GM18505 (cell line): ENCODE data around the gene PTPRN2.

Experiments used
- ATAC-seq: cut with Tn5 transposase; IDR thresholded peaks from one replicate; pipeline ENCODE4 v1.9.1; 2021; ENCODE audit not compliant: unreplicated experiment
- POLR2A ChIP-seq: IDR thresholded peaks from 4 replicates; pipeline ENCODE4 v1.6.1; 2011; ENCODE audit warnings: borderline replicate concordance; ENCODE audit not compliant: insufficient read depth, insufficient read length; ENCODE audit errors: extremely low read depth

The PTPRN2 gene

DNA sequence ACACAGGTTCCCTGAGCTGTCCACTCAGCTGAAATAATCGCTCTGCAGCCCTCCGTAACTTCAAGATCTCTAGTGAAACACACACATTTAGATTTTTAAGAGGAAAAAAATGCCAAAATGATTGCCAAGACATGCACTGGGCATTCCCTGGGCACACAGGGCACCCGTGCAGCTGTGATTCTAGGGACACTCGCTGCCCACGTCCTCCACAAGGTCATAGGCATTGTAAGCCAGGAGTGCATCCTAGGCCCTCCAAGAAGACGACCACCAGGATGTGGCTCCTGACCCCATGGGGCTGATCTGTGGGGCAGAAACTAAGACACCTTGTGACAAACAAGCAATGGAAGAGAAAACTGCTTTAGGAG lies 563.3 kb downstream of the PTPRN2 start:
- no peak for TF ChIP-seq POLR2A
- no peak for ATAC-seq

DNA sequence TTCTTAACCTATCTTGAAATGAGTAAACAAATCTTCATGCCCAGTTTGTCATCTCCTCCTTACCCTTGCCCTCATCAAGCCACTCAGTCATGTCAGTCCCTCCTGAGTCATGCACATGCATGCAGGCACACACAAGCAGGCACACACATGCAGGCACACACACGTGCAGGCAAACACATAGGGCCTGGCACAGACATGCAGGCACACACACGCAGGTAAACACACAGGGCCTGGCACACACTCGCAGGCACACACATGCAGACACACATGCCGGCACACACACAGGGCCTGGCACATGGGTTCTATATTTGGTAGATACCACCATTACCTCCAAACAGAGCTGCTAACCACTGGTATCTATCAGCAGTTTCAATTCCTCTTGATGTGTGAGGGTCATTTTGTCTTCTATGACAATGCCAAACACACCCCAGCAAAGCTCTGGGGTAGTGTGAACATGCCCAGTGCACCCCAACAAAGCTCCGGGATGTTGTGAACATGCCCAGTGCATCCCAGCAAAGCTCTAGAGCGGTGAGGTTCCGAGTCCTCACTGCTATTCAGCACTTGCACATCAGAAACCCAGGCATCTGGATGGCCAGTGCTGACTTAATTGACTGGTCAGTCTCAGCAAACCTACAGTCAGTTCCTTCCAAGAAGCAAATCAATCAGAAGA lies 563.8 kb downstream of the PTPRN2 start:
- TF ChIP-seq POLR2A = no peak

DNA sequence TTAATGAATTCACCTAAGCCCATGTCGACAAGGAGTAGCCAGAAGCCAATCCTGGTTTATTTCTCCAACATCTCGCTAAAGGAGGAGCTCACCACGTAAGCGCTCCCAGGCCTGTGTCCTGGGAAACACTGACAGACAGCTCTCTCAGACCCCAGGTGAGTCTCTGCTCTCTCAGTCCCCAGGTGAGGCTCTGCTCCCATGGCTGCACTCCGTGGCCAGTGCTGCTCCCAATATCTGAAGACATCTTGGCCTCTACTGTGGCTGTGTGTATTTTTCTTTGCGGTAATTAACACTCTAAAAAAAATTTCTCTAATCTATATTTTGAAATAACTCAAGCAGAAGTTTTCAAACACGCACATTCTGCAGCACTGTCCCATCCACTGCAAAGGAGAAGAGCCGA lies 564.5 kb downstream of the PTPRN2 start:
- ATAC-seq = no peak
- no peak for TF ChIP-seq POLR2A

More for the DNA sequence above, 563.8 kb downstream of the PTPRN2 start:
- ATAC-seq = no peak

DNA sequence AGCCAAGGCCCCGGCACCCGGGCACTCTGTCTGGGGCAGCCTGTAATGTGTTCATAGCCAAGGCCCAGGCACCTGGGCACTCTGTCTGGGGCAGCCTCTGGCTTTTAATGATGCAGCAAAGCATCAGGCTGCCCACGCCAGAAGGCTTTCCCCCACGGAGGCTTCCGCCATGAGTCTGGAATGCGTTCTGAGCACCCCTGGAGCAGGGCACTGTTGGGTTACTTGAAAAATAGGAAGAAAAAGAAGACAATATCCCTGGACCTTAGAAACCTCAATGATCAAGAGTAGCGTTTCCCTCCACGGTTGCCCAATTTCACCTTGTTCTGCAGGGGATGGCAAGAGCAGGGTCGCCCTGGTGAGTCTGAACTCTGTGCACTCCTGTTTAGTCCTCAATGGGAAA lies 565.0 kb downstream of the PTPRN2 start:
- no peak for TF ChIP-seq POLR2A
- no peak for ATAC-seq

DNA sequence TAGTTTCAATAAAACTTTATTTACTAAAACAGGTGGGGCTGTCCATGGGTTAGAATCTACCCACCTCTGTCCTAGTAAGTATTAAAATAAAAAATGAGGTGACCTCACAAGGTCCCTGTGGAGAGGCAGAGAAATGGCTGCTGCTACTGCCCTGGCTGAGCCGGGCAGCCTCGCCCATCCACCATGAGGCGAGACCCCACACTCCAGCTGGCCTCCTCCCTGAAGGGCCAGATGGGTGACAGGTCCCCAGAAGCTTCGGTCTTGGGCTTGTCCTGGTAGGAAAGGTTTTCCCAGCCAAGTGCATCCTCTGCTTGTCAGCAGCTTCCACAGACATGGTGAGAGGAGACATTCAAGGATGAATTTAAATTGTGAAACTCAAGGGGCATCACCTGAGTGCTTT lies 565.8 kb downstream of the PTPRN2 start:
- TF ChIP-seq POLR2A = no peak

DNA sequence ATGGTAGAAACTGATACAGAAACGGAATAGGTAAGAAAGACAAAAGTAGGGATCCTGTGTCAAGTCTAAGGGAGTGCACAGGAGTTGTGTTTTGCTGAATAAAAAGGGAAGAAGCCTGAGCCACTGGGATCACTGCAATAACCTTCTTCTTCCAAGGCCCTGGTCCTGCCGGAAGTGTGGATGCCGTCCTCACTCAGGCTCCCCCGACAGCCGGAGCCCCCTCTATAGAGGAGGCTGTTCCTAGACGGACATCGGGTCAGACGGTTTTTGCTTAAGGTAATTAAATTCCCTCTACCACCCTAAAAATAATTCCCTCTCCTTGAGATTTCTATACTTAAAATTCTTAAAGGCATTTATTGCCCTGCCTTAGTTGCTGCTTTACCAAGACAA lies 566.9 kb downstream of the PTPRN2 start:
- ATAC-seq = no peak
- no peak for TF ChIP-seq POLR2A

More for the DNA sequence above, 565.8 kb downstream of the PTPRN2 start:
- no peak for ATAC-seq

DNA sequence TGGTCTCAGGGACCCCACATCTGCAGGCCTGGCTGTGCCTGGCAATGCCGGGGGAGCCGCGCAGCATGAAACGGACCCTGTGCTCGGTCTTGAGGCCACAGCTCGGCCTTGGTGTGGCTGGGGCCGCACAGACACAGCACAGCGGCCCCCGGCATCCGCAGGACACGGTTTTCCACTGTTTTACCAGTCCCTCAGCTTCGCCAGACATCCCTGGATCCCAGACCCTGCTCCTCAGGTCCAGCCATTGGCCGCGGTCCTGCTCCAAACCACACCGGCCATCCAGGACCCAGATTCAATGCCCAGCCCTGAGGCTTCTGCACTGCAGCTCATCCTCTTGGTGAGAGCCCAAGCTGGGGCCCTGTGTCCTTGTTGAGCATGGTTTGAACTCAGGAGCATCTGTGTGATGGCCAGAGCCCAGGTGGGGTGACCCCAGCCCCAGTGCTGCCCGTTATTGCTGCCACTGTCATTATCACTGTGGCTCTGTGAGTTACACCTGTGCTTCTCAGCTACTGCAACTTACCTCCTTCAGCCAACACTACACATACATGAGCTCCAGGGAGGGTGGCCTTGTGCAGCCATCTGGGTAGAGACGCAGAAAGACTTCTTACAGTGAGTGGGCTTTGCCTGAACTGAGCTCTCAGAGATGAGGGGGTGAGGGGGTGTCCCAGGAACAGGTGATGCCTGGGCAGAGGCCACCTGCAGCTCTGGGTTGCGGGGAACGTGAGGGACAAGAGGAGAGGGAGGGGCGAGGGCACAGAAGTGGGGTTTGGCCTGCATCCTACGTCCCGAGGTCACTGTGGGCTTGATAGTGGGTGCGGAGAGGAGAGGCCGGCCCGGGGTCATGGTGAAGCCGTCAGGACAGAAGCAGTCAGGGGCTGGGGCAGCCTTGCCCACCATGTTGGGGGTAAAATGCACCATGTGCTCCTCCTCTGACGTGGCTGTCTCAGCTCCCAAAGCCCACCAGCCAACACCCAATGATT lies 567.6 kb downstream of the PTPRN2 start:
- TF ChIP-seq POLR2A = no peak
- no peak for ATAC-seq

DNA sequence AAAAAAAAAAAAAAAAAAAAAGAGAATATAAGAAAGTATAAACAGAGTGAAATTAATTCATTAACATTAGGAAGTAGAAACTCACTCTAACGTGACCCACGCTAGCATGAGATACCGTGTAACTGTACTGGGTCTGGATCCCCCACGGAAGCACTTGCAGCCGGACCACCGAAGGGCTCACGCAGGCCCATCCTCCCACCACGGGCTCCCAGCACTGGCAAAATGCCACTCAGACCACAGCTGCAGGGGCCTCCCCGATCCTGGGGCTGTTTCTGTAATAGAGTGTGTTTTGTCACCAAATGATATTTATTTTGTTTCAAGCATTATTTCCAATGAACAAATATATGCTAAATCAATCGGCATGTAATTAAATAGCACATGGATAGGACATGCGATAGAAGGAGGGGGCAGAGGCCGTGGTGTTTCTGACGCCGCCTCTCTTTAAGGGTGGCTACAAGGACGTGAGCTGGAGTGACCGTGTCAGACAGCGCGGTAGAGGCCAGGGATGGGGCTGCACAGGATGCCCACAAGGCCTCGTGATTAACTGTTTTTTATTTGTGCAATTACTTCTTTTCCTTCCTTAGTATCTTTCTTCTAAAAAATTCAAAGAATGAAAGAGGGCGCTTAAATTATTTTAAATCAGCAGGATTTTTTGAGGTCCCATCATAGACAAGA lies 568.5 kb downstream of the PTPRN2 start:
- TF ChIP-seq POLR2A = no peak
- no peak for ATAC-seq

DNA sequence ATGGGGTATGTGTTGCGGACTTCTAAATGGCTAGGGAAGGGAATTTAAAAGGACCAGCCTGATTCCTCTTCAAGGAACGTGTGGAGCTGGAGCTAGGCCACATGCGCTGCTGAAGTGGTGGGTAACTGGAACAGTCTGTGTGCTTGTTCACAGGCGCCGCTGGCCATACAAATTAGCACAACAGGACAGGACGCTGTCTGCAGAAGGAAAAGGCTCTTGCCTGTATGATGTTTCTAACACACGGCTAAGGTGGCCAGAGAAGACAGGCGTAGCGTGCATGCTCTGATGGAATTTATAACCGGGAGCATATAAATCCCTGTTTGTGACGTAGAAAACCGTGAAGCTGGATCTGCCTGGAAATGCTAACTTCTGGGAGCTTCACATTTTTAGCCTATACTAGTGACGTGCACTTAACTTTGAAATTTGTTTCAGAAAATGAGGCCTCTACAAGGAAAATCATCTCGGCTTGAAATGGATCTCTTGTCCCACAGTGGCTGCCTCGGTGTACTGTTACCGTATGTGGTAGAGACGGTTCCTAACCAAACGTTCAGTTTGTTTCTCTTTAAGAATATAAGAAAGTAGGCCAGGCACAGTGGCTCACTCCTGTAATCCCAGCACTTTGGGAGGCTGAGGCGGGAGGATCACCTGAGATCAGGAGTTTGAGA lies 569.4 kb downstream of the PTPRN2 start:
- ATAC-seq = no peak
- TF ChIP-seq POLR2A = no peak

DNA sequence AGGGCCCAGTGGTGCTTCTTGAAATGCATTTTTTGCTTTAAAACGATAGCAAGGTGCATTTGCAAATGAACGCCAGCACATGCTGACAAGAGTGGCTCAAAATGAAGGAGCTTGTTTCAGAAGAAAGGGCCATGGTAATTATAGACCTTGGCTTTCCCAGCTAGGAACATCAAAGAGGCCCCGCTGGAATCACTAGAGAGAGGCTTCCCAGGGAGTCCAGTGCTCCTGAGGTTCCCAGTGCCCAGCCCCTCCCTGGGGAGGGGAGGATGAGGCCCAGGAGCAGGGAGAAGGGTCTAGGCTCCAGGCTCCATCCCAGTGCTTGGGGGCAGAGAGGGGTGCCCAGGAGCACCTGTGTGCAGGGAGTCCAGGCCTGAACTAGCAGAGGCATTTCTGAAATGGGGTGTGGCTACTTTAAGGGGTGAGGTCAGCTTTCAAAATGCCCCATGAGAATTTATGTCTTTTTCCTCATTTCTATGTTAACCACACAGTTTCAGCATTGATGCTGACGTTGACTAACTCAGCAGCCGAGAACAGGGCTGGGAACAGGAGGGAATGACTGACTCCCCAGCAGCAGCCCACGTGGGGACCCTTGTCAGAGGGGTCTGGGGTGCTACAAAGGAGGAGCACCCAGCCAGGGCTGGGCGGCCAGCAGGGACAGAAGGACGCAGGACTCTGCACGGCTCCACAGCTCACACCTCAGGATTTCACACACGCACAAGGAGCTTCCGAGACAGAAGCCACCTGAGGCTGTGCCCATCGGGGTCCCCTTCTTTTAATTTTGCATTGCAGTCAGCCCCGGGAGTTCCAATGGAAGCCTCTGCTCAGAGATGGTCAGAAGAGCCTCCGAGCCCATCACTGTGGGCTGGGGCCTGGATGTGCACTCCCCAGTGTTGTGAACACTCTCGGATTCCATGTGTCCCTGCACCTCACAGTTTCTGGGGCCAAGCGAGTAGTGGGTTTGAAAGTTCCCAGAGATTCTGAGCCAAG lies 570.2 kb downstream of the PTPRN2 start:
- no peak for ATAC-seq
- no peak for TF ChIP-seq POLR2A

DNA sequence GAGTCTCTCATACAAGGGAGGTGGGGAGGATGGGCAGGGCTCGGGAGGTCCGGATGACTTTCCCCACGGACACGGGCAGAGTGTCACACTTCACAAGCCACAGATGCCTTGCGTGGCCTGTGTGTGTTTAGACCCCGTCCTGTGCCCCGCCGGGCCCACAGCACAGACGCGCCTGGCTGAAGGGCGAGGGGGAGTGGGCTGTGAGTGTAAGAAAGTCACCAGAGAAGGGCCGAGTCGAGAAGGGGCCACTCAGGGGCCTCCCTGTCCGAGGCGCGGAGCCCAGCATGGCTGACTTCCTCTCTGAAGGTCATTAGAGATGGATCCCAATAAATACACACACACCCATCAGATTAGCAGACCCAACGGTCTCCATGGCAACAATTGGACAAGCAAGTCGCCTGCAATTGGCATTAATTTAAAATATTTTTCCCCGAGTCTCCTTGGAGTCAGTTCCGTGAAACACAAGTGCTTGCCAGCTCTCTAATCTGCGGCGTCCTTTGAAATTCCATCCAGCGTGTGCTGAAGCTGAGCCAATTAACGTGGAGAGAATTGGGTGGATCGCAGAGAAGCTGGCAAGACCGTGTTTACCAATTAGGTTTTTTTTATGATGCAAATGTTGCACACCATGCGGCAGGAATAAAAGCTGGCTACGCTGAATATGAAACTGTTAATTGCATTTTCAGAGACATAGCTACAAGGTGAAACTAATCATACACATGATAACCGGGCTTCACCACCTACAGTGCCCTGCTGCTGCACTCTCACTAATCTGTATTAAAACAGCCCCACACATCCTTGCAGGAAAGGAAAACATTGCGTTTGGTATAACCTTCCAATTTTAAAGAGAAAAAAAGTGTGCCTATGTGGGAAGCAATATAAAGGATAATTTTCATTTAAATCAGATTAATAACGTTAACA lies 571.2 kb downstream of the PTPRN2 start:
- TF ChIP-seq POLR2A = no peak
- no peak for ATAC-seq
